NCI-H460 (cell line): ENCODE results near the gene ANKRD11. TPM values are rescaled to one million over a fixed set of nuclear protein-coding genes. Genes with fewer than 3 reads are reported as not detected.
"Not testable (repeated sequence)": the region's sequence is repeated elsewhere in the genome, so short reads cannot be mapped to it uniquely, and the experiment has no call there.

Source experiments
- DNase-seq: peaks from one replicate; pipeline ENCODE4 v3.0.0-alpha.2; 2016; ENCODE audit warnings: low read depth; ENCODE audit errors: extremely low read depth
- total RNA-seq: library from RNA; depleted of rRNA; stranded (reverse); fragments of >200 nt; shearing (Covaris generic); gene quantifications from 2 replicates; pipeline ENCODE4 v1.2.3, GENCODE V29; 2014

The ANKRD11 gene
- total RNA-seq, 1 experiment from 2014 or later: 56.1 TPM

GRCh38 chr16:89370601-89371000 is 119.8 kb downstream of the ANKRD11 start:
- DNase-seq: no peak

GRCh38 chr16:89370081-89370511 is 120.3 kb downstream of the ANKRD11 start:
- no peak for DNase-seq

GRCh38 chr16:89369266-89369895 is 121.0 kb downstream of the ANKRD11 start:
- DNase-seq: no peak

GRCh38 chr16:89368604-89369249 is 121.6 kb downstream of the ANKRD11 start:
- no peak for DNase-seq

- no peak for DNase-seq
These were observed 122.8 kb downstream of the ANKRD11 start for GRCh38 chr16:89367538-89367915.

GRCh38 chr16:89366561-89367537 is 123.5 kb downstream of the ANKRD11 start:
- DNase-seq: no peak

- DNase-seq: no peak
These were observed 124.4 kb downstream of the ANKRD11 start for GRCh38 chr16:89365996-89366395.

GRCh38 chr16:89365044-89365467 is 125.3 kb downstream of the ANKRD11 start:
- DNase-seq: no peak

GRCh38 chr16:89364606-89365005 is 125.8 kb downstream of the ANKRD11 start:
- no peak for DNase-seq

GRCh38 chr16:89363621-89364393 is 126.6 kb downstream of the ANKRD11 start:
- no peak for DNase-seq

GRCh38 chr16:89362540-89363223 is 127.7 kb downstream of the ANKRD11 start:
- not testable (repeated sequence) for DNase-seq

- no peak for DNase-seq
These were observed 128.4 kb downstream of the ANKRD11 start for GRCh38 chr16:89361751-89362539.

GRCh38 chr16:89360760-89361435 is 129.5 kb downstream of the ANKRD11 start:
- DNase-seq: no peak

- no peak for DNase-seq
These were observed 130.9 kb downstream of the ANKRD11 start for GRCh38 chr16:89359264-89360147.

GRCh38 chr16:89358030-89359005 is 132.0 kb downstream of the ANKRD11 start:
- no peak for DNase-seq

- no peak for DNase-seq
These were observed 133.1 kb downstream of the ANKRD11 start for GRCh38 chr16:89357055-89357816.
